Activated naive CD4-positive, alpha-beta T cell treated with anti-CD3 and anti-CD28 coated beads, Interleukin-2, amount 10 ng/mL, durations not matched to agents 7 days and 5 days (primary cell): ENCODE measurements around the gene WDR76.
"Not testable (repeated sequence)": the region's sequence is repeated elsewhere in the genome, so short reads cannot be mapped to it uniquely, and the experiment has no call there.

Source experiments
- CTCF ChIA-PET: fragments of 350-600 bp; sonication (Branson Sonifier 250); formaldehyde crosslinking; loops from one replicate; lab custom pipeline; 2021; ENCODE audit warnings: antibody characterized with exemption; lab: Charles Lee
- DNase-seq: peaks from one replicate; pipeline ENCODE4 v3.0.0-alpha.2; 2020
- H3K27ac Mint-ChIP-seq: one replicate; pipeline ENCODE4 v1.8.0; 2021; ENCODE audit warnings: mild to moderate bottlenecking, moderate library complexity, mixed read lengths
- H3K27me3 Mint-ChIP-seq: one replicate; pipeline ENCODE4 v1.8.0; 2021; ENCODE audit warnings: mild to moderate bottlenecking, mixed read lengths
- H3K36me3 Mint-ChIP-seq: one replicate; pipeline ENCODE4 v1.8.0; 2021; ENCODE audit warnings: mixed read lengths
- H3K4me1 Mint-ChIP-seq: one replicate; pipeline ENCODE4 v1.8.0; 2021; ENCODE audit warnings: mixed read lengths
- H3K4me3 Mint-ChIP-seq: one replicate; pipeline ENCODE4 v1.8.0; 2021; ENCODE audit warnings: mild to moderate bottlenecking, moderate library complexity, mixed read lengths
- H3K9me3 Mint-ChIP-seq: one replicate; pipeline ENCODE4 v1.8.0; 2021; ENCODE audit warnings: mixed read lengths

WDR76 gene

GRCh38 chr15:43830691-43831275 is 4.0 kb downstream of the WDR76 start:
- peaks cover 37% of the 10 kb centered on the region for H3K36me3 Mint-ChIP-seq
- CTCF ChIA-PET, result interaction anchor here (0.7 to 1.3 kb wide), 3 partner anchors 13 to 143 kb away, joined by 3 read pairs; no protein-coding TSS in a partner anchor
- peaks cover 55% of the 10 kb centered on the region for H3K4me1 Mint-ChIP-seq
- not testable (repeated sequence) for DNase-seq, H3K9me3 Mint-ChIP-seq, H3K27me3 Mint-ChIP-seq, H3K4me3 Mint-ChIP-seq
- H3K27ac Mint-ChIP-seq, result peak overlapping the region; percentile 68

- not testable (repeated sequence) for DNase-seq, H3K9me3 Mint-ChIP-seq, H3K27me3 Mint-ChIP-seq
- peaks cover 47% of the 10 kb centered on the region for H3K4me1 Mint-ChIP-seq
- peak overlapping the region; percentile 64 for H3K27ac Mint-ChIP-seq
- H3K4me3 Mint-ChIP-seq, result peak overlapping the region; percentile 9
- CTCF ChIA-PET, result interaction anchor here (0.7 to 1.3 kb wide), 3 partner anchors 12 to 142 kb away, joined by 3 read pairs; no protein-coding TSS in a partner anchor
- peaks cover 43% of the 10 kb centered on the region for H3K36me3 Mint-ChIP-seq
These were observed 4.8 kb downstream of the WDR76 start for GRCh38 chr15:43831519-43832052.

- H3K27me3 Mint-ChIP-seq, CTCF ChIA-PET, H3K9me3 Mint-ChIP-seq, DNase-seq, H3K4me3 Mint-ChIP-seq: not testable (repeated sequence)
- Mint-ChIP-seq H3K36me3 (peaks cover 45% of the 10 kb centered on the region), H3K4me1 (peaks cover 49% of the 10 kb centered on the region), H3K27ac (peak overlapping the region; percentile 25)
These were observed 5.7 kb downstream of the WDR76 start for GRCh38 chr15:43832485-43832884.

- Mint-ChIP-seq H3K36me3 (peaks cover 37% of the 10 kb centered on the region), H3K4me3 (no peak overlapping the region)
- CTCF ChIA-PET, result no interaction called here
These were observed 18.6 kb downstream of the WDR76 start for GRCh38 chr15:43845421-43845820.

GRCh38 chr15:43851251-43851650 is 24.4 kb downstream of the WDR76 start:
- Mint-ChIP-seq H3K4me3 (no peak overlapping the region), H3K27ac (no peak overlapping the region), H3K27me3 (no peaks in the 10 kb centered on the region), H3K9me3 (no peaks in the 10 kb centered on the region), H3K4me1 (no peaks in the 10 kb centered on the region), H3K36me3 (peaks cover 45% of the 10 kb centered on the region)
- DNase-seq, result no peak
- CTCF ChIA-PET, result no interaction called here

More at GRCh38 chr15:43845421-43845820, 18.6 kb downstream of the WDR76 start:
- Mint-ChIP-seq H3K27ac (no peak overlapping the region), H3K27me3 (no peaks in the 10 kb centered on the region), H3K4me1 (no peaks in the 10 kb centered on the region), H3K9me3 (no peaks in the 10 kb centered on the region)
- DNase-seq, result no peak

GRCh38 chr15:43852607-43853006 is 25.8 kb downstream of the WDR76 start:
- no peaks in the 10 kb centered on the region for H3K27me3 Mint-ChIP-seq
- H3K36me3 Mint-ChIP-seq, result peaks cover 48% of the 10 kb centered on the region
- CTCF ChIA-PET, result no interaction called here
- H3K9me3 Mint-ChIP-seq, result no peaks in the 10 kb centered on the region
- no peak overlapping the region for H3K4me3 Mint-ChIP-seq
- no peaks in the 10 kb centered on the region for H3K4me1 Mint-ChIP-seq
- H3K27ac Mint-ChIP-seq, result no peak overlapping the region
- DNase-seq, result no peak

GRCh38 chr15:43854801-43855200 is 28.0 kb downstream of the WDR76 start:
- Mint-ChIP-seq H3K4me3 (no peak overlapping the region), H3K27me3 (no peaks in the 10 kb centered on the region), H3K27ac (no peak overlapping the region), H3K4me1 (no peaks in the 10 kb centered on the region), H3K36me3 (peaks cover 53% of the 10 kb centered on the region), H3K9me3 (no peaks in the 10 kb centered on the region)
- no peak for DNase-seq
- CTCF ChIA-PET, result no interaction called here

GRCh38 chr15:43859546-43859945 is 32.7 kb downstream of the WDR76 start:
- CTCF ChIA-PET, result no interaction called here
- Mint-ChIP-seq H3K4me3 (no peak overlapping the region), H3K36me3 (peaks cover 38% of the 10 kb centered on the region), H3K27me3 (no peaks in the 10 kb centered on the region), H3K27ac (peak overlapping the region; percentile 43), H3K4me1 (no peaks in the 10 kb centered on the region), H3K9me3 (no peaks in the 10 kb centered on the region)
- DNase-seq, result no peak

GRCh38 chr15:43866636-43867035 is 39.8 kb downstream of the WDR76 start:
- H3K27me3 Mint-ChIP-seq, CTCF ChIA-PET, DNase-seq, H3K4me3 Mint-ChIP-seq, H3K9me3 Mint-ChIP-seq, H3K4me1 Mint-ChIP-seq, H3K27ac Mint-ChIP-seq: not testable (repeated sequence)
- H3K36me3 Mint-ChIP-seq, result peaks cover 33% of the 10 kb centered on the region

GRCh38 chr15:43867096-43867495 is 40.3 kb downstream of the WDR76 start:
- H3K9me3 Mint-ChIP-seq, result no peaks in the 10 kb centered on the region

GRCh38 chr15:43868406-43868805 is 41.6 kb downstream of the WDR76 start:
- Mint-ChIP-seq H3K27ac (no peak overlapping the region), H3K9me3 (no peaks in the 10 kb centered on the region)

More at GRCh38 chr15:43867096-43867495, 40.3 kb downstream of the WDR76 start:
- no peaks in the 10 kb centered on the region for H3K27me3 Mint-ChIP-seq
- H3K36me3 Mint-ChIP-seq, result peaks cover 33% of the 10 kb centered on the region
- no peak for DNase-seq
- H3K27ac Mint-ChIP-seq, result no peak overlapping the region
- H3K4me3 Mint-ChIP-seq, result no peak overlapping the region
- CTCF ChIA-PET, result no interaction called here
- H3K4me1 Mint-ChIP-seq, result no peaks in the 10 kb centered on the region

GRCh38 chr15:43871835-43872234 is 45.0 kb downstream of the WDR76 start:
- Mint-ChIP-seq H3K36me3 (peaks cover 45% of the 10 kb centered on the region), H3K4me3 (no peak overlapping the region), H3K27ac (no peak overlapping the region), H3K4me1 (no peaks in the 10 kb centered on the region), H3K9me3 (no peaks in the 10 kb centered on the region), H3K27me3 (no peaks in the 10 kb centered on the region)
- CTCF ChIA-PET, result interaction anchor here (1.3 to 1.8 kb wide), 2 partner anchors 9 to 194 kb away, joined by 4 to 6 read pairs; no protein-coding TSS in a partner anchor
- no peak for DNase-seq

More at GRCh38 chr15:43868406-43868805, 41.6 kb downstream of the WDR76 start:
- Mint-ChIP-seq H3K36me3 (peaks cover 37% of the 10 kb centered on the region), H3K4me1 (no peaks in the 10 kb centered on the region), H3K27me3 (no peaks in the 10 kb centered on the region), H3K4me3 (no peak overlapping the region)
- CTCF ChIA-PET, result interaction anchor here (2.1 kb wide), 1 partner anchor 13 kb away, joined by 7 read pairs; no protein-coding TSS in a partner anchor
- DNase-seq, result no peak

- DNase-seq, result peak; percentile 41
- CTCF ChIA-PET, result interaction anchor here (1.8 kb wide), 1 partner anchor 9 kb away, joined by 6 read pairs; no protein-coding TSS in a partner anchor
These were observed 45.7 kb downstream of the WDR76 start for GRCh38 chr15:43872416-43873020.

GRCh38 chr15:43873651-43874050 is 46.8 kb downstream of the WDR76 start:
- Mint-ChIP-seq H3K9me3 (no peaks in the 10 kb centered on the region), H3K36me3 (peaks cover 41% of the 10 kb centered on the region), H3K27me3 (no peaks in the 10 kb centered on the region), H3K27ac (peak overlapping the region; percentile 52), H3K4me3 (no peak overlapping the region), H3K4me1 (no peaks in the 10 kb centered on the region)
- no peak for DNase-seq
- CTCF ChIA-PET, result no interaction called here

More at GRCh38 chr15:43872416-43873020, 45.7 kb downstream of the WDR76 start:
- no peaks in the 10 kb centered on the region for H3K9me3 Mint-ChIP-seq
- H3K4me1 Mint-ChIP-seq, result no peaks in the 10 kb centered on the region
- peaks cover 42% of the 10 kb centered on the region for H3K36me3 Mint-ChIP-seq
- no peak overlapping the region for H3K27ac Mint-ChIP-seq
- H3K4me3 Mint-ChIP-seq, result no peak overlapping the region
- H3K27me3 Mint-ChIP-seq, result no peaks in the 10 kb centered on the region
